ENCODE results near the gene KBTBD8.

KBTBD8 gene

DNA sequence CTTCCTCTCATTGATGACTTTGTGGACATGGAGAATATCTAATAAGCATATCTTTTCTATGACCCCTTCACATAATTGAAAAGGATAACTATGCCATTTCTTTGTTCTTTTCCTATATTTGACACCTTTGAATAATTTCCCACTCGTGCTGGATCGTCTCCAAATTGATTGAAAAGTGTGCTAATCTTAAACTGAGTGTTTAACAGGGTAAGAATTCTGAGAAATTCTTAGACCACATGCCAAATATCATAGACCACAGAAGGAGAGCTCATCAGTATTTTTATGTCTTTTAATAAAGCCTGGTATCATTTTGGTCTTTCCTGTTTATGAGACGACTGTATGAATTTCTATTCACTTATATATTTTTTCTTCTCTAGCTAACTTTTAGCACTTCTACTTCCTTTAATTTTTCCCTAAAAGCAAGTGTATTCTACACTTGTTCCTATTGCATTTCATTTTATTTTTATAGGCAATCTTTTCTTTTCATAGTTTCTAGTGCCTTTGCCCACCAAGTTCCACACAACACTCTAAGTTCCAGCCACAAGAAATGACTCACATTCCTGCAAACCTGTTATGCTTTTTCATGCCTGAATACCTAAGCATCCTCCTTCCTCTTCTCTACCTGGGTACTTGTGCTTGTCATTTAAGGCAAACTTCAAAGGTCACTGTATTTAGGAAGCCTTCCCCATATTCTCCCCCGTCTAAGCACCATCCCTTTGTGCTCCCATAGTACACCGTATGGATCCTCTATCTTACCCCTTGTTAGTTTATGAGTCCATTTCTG, 30.1 kb downstream of the KBTBD8 start:
- Histone ChIP-seq H3K4me3 (ENCODE audit: low read depth, low read length) (no peak overlapping the region), H3K27me3 (replicated peaks) (no peaks in the 10 kb centered on the region), H3K36me3 (replicated peaks) (no peaks in the 10 kb centered on the region), H3K27ac (no peak overlapping the region)
- in situ Hi-C loops (cut with HindIII; ENCODE audit: low pct_ligation_motif_present, low sequenced_read_pairs): no loop called here
- no peak for DNase-seq
- TF ChIP-seq, protein P1, sequence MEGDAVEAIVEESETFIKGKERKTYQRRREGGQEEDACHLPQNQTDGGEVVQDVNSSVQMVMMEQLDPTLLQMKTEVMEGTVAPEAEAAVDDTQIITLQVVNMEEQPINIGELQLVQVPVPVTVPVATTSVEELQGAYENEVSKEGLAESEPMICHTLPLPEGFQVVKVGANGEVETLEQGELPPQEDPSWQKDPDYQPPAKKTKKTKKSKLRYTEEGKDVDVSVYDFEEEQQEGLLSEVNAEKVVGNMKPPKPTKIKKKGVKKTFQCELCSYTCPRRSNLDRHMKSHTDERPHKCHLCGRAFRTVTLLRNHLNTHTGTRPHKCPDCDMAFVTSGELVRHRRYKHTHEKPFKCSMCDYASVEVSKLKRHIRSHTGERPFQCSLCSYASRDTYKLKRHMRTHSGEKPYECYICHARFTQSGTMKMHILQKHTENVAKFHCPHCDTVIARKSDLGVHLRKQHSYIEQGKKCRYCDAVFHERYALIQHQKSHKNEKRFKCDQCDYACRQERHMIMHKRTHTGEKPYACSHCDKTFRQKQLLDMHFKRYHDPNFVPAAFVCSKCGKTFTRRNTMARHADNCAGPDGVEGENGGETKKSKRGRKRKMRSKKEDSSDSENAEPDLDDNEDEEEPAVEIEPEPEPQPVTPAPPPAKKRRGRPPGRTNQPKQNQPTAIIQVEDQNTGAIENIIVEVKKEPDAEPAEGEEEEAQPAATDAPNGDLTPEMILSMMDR (IDR thresholded peaks at IDR 0.05; ENCODE audit: low read depth, low read length, missing control alignments): no peak

DNA sequence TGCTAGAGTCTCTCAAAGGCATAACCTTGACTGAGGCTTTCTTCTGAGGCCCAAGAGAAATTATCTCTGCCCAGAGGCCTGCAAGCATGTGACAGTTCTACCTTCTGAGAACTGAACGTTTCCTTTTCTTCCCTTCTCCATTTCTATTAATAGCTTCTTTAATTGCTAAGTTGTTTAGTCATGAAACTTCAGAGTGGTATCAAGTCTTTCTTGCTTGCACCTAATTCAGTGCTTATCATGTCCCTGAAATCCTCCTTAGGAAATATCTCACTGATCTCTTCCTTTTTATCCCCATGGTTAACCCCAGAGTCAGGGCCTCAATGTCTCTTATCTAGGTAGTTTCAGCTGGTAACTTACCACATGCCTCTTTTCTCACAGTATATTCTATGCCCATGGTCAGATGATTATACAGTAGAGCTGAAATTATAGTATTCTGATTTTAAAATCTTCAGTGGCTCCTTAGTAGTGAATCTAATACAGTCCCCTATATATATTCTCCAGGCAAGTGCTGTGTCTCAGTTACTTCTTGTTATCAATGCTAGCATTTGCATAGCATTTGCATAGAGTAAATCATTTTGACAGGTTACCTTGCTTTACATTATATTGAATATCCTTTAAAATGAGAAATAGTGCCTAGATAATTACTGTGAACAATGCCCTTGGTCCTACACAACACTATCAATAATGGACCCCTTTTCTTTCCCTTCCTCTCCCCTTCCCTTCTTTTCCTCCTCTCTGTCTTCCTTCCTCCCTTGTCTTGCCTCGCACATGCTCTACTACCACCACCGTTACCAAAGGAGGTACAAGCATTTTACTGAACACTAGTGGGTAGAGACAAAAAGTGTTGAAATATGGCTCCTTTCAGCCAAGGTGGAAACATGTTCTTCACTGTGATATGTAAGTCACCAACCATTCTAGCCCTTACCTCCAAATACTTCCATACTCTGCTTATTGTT, 33.0 kb downstream of the KBTBD8 start:
- H3K36me3 ChIP-seq (replicated peaks): no peaks in the 10 kb centered on the region
- H3K27ac ChIP-seq: no peak overlapping the region
- in situ Hi-C loops (cut with HindIII; ENCODE audit: low pct_ligation_motif_present, low sequenced_read_pairs): no loop called here
- DNase-seq: no peak
- TF ChIP-seq, protein P1 (IDR thresholded peaks at IDR 0.05; ENCODE audit: low read depth, low read length, missing control alignments): no peak
- no peak overlapping the region for H3K4me3 ChIP-seq (ENCODE audit: low read depth, low read length)
- no peaks in the 10 kb centered on the region for H3K27me3 ChIP-seq (replicated peaks)

DNA sequence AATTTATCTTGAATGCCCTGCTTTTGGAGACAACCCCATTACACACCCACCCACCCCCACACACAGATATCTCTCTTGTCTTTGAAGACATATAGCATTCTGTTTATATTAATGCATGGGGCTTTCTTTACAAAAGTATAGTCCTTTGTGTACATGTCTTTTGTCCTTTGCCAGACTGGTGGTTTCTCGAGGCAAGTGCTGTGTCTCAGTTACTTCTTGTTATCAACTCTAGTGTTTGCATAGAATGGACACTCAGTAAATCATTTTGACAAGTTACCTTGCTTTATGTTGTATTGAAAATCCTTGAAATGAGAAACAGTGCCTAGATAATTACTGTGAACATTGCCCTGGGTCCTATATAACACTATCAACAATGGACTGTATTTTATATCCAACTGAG, 33.9 kb downstream of the KBTBD8 start:
- Histone ChIP-seq H3K27ac (no peak overlapping the region), H3K27me3 (replicated peaks) (no peaks in the 10 kb centered on the region), H3K36me3 (replicated peaks) (no peaks in the 10 kb centered on the region), H3K4me3 (ENCODE audit: low read depth, low read length) (no peak overlapping the region)
- no peak for DNase-seq
- TF ChIP-seq, protein P1 (IDR thresholded peaks at IDR 0.05; ENCODE audit: low read depth, low read length, missing control alignments): no peak
- in situ Hi-C loops (cut with HindIII; ENCODE audit: low pct_ligation_motif_present, low sequenced_read_pairs): no loop called here

DNA sequence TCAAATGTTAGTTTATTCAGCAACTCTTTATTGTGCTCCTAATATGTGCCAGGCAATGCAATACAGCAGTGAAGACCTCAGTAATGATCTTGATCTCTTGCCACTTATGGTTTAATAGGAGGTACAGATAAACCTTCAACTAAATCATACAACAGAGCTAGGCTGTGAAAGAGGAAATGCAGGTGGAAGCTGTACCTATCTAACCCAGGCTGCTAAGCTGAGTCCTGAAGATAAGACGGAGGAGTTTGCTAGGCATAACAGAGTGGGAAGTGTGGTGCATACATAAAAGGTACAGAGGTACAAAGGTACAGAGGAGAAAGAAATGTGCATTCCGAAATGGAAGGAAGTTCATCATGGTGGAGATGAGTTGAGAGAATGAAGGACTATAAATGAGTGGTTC, 35.0 kb downstream of the KBTBD8 start:
- TF ChIP-seq, protein P1 (IDR thresholded peaks at IDR 0.05; ENCODE audit: low read depth, low read length, missing control alignments): no peak
- DNase-seq: no peak
- in situ Hi-C loops (cut with HindIII; ENCODE audit: low pct_ligation_motif_present, low sequenced_read_pairs): no loop called here
- Histone ChIP-seq H3K36me3 (replicated peaks) (no peaks in the 10 kb centered on the region), H3K27ac (no peak overlapping the region), H3K4me3 (ENCODE audit: low read depth, low read length) (no peak overlapping the region), H3K27me3 (replicated peaks) (no peaks in the 10 kb centered on the region)

DNA sequence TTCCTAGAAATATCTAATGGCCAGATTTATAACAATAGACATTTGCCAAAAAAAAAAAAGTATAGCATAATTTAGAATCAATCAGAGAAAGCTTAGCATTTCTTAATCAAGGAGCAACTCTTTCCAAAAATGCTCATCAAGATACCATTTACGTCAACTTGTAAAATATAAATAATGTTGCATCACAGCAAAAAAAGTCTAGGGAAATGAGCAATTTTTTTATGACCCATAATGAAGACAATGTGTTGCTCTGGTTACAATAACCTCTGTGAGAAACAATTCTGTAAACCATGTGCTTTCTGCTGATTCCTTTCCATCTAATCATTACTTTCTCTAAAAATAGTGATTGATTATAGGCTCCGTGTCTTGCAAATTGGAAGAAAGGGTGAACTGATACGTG, 36.3 kb downstream of the KBTBD8 start:
- TF ChIP-seq, protein P1 (IDR thresholded peaks at IDR 0.05; ENCODE audit: low read depth, low read length, missing control alignments): no peak
- no peaks in the 10 kb centered on the region for H3K36me3 ChIP-seq (replicated peaks)
- no peak overlapping the region for H3K27ac ChIP-seq
- DNase-seq: no peak
- in situ Hi-C loops (cut with HindIII; ENCODE audit: low pct_ligation_motif_present, low sequenced_read_pairs): no loop called here
- no peak overlapping the region for H3K4me3 ChIP-seq (ENCODE audit: low read depth, low read length)
- H3K27me3 ChIP-seq (replicated peaks): no peaks in the 10 kb centered on the region
